MM.1S (cell line): ENCODE data around the gene AOC3.

Source experiments
- EZH2 ChIP-seq: fragments of 300-600 bp; sonication (generic); optimal IDR thresholded peaks from 2 replicates; pipeline ENCODE3; 2017; ENCODE audit warnings: low read depth, mild to moderate bottlenecking, antibody characterized with exemption, low read length, mixed read lengths
- EZH2phosphoT487 ChIP-seq: fragments of 300-600 bp; sonication (generic); IDR thresholded peaks from 2 replicates; pipeline ENCODE4 v1.6.1; 2018; ENCODE audit warnings: antibody characterized with exemption, low read length
- TF ChIP-seq, protein P1 (sequence below): fragments of 300-600 bp; sonication (generic); IDR thresholded peaks from 2 replicates; pipeline ENCODE4 v1.5.1; 2016; ENCODE audit warnings: antibody characterized with exemption, low read length, mixed read lengths

DNA sequence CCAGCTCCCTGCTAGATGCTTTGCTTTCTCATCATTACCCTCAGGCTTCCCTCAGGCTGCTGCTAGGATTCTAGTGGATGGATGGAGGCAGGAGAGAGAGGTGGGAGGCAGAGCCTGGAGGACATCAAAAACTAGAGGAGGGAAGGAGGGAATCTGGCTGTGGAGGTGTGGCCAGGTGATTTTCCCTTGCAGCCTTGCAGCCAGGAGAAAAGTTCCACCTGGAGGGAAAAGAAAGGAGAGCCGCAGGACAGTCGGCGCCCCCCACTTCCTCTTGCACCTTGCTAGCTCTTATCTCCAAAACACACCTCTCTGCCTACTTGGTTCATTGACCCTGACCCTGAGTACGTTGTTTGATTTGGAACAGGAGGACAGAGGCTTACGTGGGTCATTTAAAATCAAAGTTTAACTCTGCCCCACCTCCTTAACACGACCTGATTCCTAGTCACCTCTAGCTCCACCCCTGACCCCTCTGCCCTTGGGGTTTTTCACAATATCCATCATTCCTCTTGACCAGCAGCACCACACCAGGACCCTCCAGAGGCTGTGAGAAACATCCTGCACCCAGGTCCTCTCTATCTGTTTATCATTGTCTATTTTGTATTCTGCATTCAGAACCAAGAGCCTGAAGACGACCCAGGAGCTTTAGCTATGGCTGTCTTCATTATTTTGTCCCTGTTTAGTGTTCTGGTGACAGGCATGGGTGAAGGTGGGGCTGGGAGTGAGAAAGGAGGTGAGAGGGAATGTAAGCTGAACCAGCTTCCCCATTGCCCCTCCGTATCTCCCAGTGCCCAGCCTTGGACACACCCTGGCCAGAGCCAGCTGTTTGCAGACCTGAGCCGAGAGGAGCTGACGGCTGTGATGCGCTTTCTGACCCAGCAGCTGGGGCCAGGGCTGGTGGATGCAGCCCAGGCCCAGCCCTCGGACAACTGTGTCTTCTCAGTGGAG is 15.9 kb downstream of the AOC3 start:
- TF ChIP-seq, protein P1, sequence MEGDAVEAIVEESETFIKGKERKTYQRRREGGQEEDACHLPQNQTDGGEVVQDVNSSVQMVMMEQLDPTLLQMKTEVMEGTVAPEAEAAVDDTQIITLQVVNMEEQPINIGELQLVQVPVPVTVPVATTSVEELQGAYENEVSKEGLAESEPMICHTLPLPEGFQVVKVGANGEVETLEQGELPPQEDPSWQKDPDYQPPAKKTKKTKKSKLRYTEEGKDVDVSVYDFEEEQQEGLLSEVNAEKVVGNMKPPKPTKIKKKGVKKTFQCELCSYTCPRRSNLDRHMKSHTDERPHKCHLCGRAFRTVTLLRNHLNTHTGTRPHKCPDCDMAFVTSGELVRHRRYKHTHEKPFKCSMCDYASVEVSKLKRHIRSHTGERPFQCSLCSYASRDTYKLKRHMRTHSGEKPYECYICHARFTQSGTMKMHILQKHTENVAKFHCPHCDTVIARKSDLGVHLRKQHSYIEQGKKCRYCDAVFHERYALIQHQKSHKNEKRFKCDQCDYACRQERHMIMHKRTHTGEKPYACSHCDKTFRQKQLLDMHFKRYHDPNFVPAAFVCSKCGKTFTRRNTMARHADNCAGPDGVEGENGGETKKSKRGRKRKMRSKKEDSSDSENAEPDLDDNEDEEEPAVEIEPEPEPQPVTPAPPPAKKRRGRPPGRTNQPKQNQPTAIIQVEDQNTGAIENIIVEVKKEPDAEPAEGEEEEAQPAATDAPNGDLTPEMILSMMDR, result no peak
- TF ChIP-seq EZH2 (no peak), EZH2phosphoT487 (no peak)
